ENCODE measurements around the gene RNGTT.

The RNGTT gene

GRCh38 chr6:88633782-88634181, 329.6 kb downstream of the RNGTT start:
- DNase-seq (ENCODE audit: low read depth) = no peak
- H3K4me3 ChIP-seq (ENCODE audit: low read length) = no peak overlapping the region
- no peak for TF ChIP-seq CTCF (IDR thresholded peaks at IDR 0.05; ENCODE audit: insufficient read depth, low read depth, low read length, missing control alignments)

- DNase-seq (ENCODE audit: low read depth) = no peak
- TF ChIP-seq CTCF (IDR thresholded peaks at IDR 0.05; ENCODE audit: insufficient read depth, low read depth, low read length, missing control alignments) = no peak
- no peak overlapping the region for H3K4me3 ChIP-seq (ENCODE audit: low read length)
These were observed 331.6 kb downstream of the RNGTT start for GRCh38 chr6:88631830-88632229.

GRCh38 chr6:88629838-88630494, 333.5 kb downstream of the RNGTT start:
- TF ChIP-seq CTCF (IDR thresholded peaks at IDR 0.05; ENCODE audit: insufficient read depth, low read depth, low read length, missing control alignments) = peak; percentile 10
- no peak overlapping the region for H3K4me3 ChIP-seq (ENCODE audit: low read length)
- DNase-seq (ENCODE audit: low read depth) = no peak

- no peak for DNase-seq (ENCODE audit: low read depth)
- H3K4me3 ChIP-seq (ENCODE audit: low read length) = no peak overlapping the region
- TF ChIP-seq CTCF (IDR thresholded peaks at IDR 0.05; ENCODE audit: insufficient read depth, low read depth, low read length, missing control alignments) = no peak
These were observed 337.0 kb downstream of the RNGTT start for GRCh38 chr6:88626460-88626859.

GRCh38 chr6:88623531-88623930, 339.9 kb downstream of the RNGTT start:
- TF ChIP-seq CTCF (IDR thresholded peaks at IDR 0.05; ENCODE audit: insufficient read depth, low read depth, low read length, missing control alignments) = no peak
- H3K4me3 ChIP-seq (ENCODE audit: low read length) = no peak overlapping the region
- DNase-seq (ENCODE audit: low read depth) = no peak

GRCh38 chr6:88619951-88620350, 343.5 kb downstream of the RNGTT start:
- DNase-seq (ENCODE audit: low read depth) = no peak
- TF ChIP-seq CTCF (IDR thresholded peaks at IDR 0.05; ENCODE audit: insufficient read depth, low read depth, low read length, missing control alignments) = no peak
- no peak overlapping the region for H3K4me3 ChIP-seq (ENCODE audit: low read length)

- no peak overlapping the region for H3K4me3 ChIP-seq (ENCODE audit: low read length)
- no peak for DNase-seq (ENCODE audit: low read depth)
- no peak for TF ChIP-seq CTCF (IDR thresholded peaks at IDR 0.05; ENCODE audit: insufficient read depth, low read depth, low read length, missing control alignments)
These were observed 347.0 kb downstream of the RNGTT start for GRCh38 chr6:88616380-88616779.
